SU-DHL-6 (cell line): ENCODE measurements around the gene LPAR5.
A peak's percentile ranks its signal among the peaks of the same experiment; 100 is the strongest.

Experiments used
- H2AFZ ChIP-seq: fragments of 200-600 bp; sonication (generic); 2 replicates; pipeline ENCODE4 v1.6.1; 2014; ENCODE audit warnings: low read depth, mild to moderate bottlenecking, moderate library complexity, mixed read lengths, antibody characterized with exemption, low read length; ENCODE audit not compliant: severe bottlenecking
- H3F3A ChIP-seq: fragments of 200-600 bp; shearing (Covaris generic); 2 replicates; pipeline ENCODE4 v1.6.0; 2016; ENCODE audit warnings: antibody characterized with exemption, mild to moderate bottlenecking; ENCODE audit not compliant: insufficient read depth
- H3K27ac ChIP-seq: fragments of 200-600 bp; sonication (generic); 2 replicates; pipeline ENCODE4 v1.5.1; 2016; ENCODE audit warnings: low read depth, mild to moderate bottlenecking, low read length, moderate library complexity, mixed read lengths
- H3K27me3 ChIP-seq: fragments of 200-600 bp; sonication (generic), shearing (Covaris generic); 2 replicates; pipeline ENCODE4 v1.6.0; 2014; ENCODE audit warnings: mild to moderate bottlenecking, low read length
- H3K36me3 ChIP-seq: fragments of 200-600 bp; sonication (generic); 2 replicates; pipeline ENCODE4 v1.6.1; 2014; ENCODE audit warnings: mild to moderate bottlenecking, low read length, mixed read lengths
- H3K4me2 ChIP-seq: fragments of 300-600, 200-600 bp; shearing (Covaris generic), sonication (generic); 2 replicates; pipeline ENCODE4 v1.6.0; 2014; ENCODE audit warnings: low read length, low read depth, mild to moderate bottlenecking; ENCODE audit not compliant: poor library complexity, severe bottlenecking
- H3K4me3 ChIP-seq: fragments of 200-600 bp; sonication (generic); 2 replicates; pipeline ENCODE4 v1.5.1; 2014; ENCODE audit warnings: antibody characterized with exemption, low read length, mild to moderate bottlenecking, mixed read lengths; ENCODE audit not compliant: insufficient read depth, poor library complexity, severe bottlenecking
- H3K79me2 ChIP-seq: fragments of 200-600 bp; sonication (generic); 2 replicates; pipeline ENCODE4 v1.6.1; 2014; ENCODE audit warnings: mild to moderate bottlenecking, low read length, moderate library complexity; ENCODE audit not compliant: insufficient read depth
- H3K9ac ChIP-seq: fragments of 200-600 bp; sonication (generic); 2 replicates; pipeline ENCODE4 v1.7.0; 2014; ENCODE audit warnings: mild to moderate bottlenecking, low read length
- H3K9me2 ChIP-seq: fragments of 200-600 bp; sonication (generic); replicated peaks from 2 replicates; pipeline ENCODE4 v1.6.1; 2014; ENCODE audit warnings: low read length; ENCODE audit not compliant: insufficient read depth
- H3K9me3 ChIP-seq: fragments of 200-600 bp; sonication (generic); 2 replicates; pipeline ENCODE4 v1.6.1; 2014; ENCODE audit warnings: low read length, mixed read lengths; ENCODE audit not compliant: insufficient read depth
- H4K20me1 ChIP-seq: fragments of 200-600 bp; sonication (generic); 2 replicates; pipeline ENCODE4 v1.6.1; 2014; ENCODE audit warnings: low read depth, mild to moderate bottlenecking, antibody characterized with exemption, low read length, moderate library complexity, mixed read lengths
- CTCF ChIP-seq: fragments of 200-600 bp; sonication (generic); IDR thresholded peaks from one replicate; pipeline ENCODE4 v1.5.1; 2017; ENCODE audit warnings: antibody characterized with exemption, mild to moderate bottlenecking, low read length, moderate library complexity; ENCODE audit not compliant: insufficient read depth, poor library complexity, severe bottlenecking
- EZH2phosphoT487 ChIP-seq: fragments of 200-600 bp; sonication (generic), shearing (Covaris generic); conservative IDR thresholded peaks from 2 replicates; pipeline ENCODE4 v1.6.1; 2018; ENCODE audit warnings: mild to moderate bottlenecking, antibody characterized with exemption, low read length, moderate library complexity, mixed read lengths

LPAR5 gene

GRCh38 chr12:6638305-6638704 is 2.5 kb upstream of the LPAR5 start:
- H3F3A ChIP-seq, result peaks cover under 1% of the 10 kb centered on the region; the same call in 1 of the 2 replicates
- no peak overlapping the region for H3K4me2 ChIP-seq
- no peaks in the 10 kb centered on the region for H3K9me2 ChIP-seq
- no peak overlapping the region for H3K9ac ChIP-seq
- no peaks in the 10 kb centered on the region for H3K27me3 ChIP-seq
- no peak overlapping the region for H3K27ac ChIP-seq
- no peaks in the 10 kb centered on the region for H3K36me3 ChIP-seq
- no peaks in the 10 kb centered on the region for H3K9me3 ChIP-seq
- no peaks in the 10 kb centered on the region for H4K20me1 ChIP-seq
- TF ChIP-seq CTCF (no peak), EZH2phosphoT487 (no peak)
- no peak overlapping the region for H2AFZ ChIP-seq
- no peaks in the 10 kb centered on the region; the same call in 1 of the 2 replicates for H3K79me2 ChIP-seq
- H3K4me3 ChIP-seq, result no peak overlapping the region

- Histone ChIP-seq H4K20me1 (no peaks in the 10 kb centered on the region), H3K27ac (peak overlapping the region; percentile 66), H3K9me2 (no peaks in the 10 kb centered on the region), H3F3A (peaks cover 5% of the 10 kb centered on the region; the same call in 1 of the 2 replicates), H2AFZ (no peak overlapping the region), H3K4me2 (peak overlapping the region; percentile 69), H3K4me3 (peak overlapping the region; percentile 48), H3K9ac (peak overlapping the region; percentile 57), H3K27me3 (no peaks in the 10 kb centered on the region), H3K36me3 (no peaks in the 10 kb centered on the region), H3K79me2 (peaks cover 9% of the 10 kb centered on the region; the same call in 1 of the 2 replicates), H3K9me3 (no peaks in the 10 kb centered on the region)
- TF ChIP-seq EZH2phosphoT487 (no peak), CTCF (no peak)
These were observed 344 bp downstream of the LPAR5 start for GRCh38 chr12:6635375-6635855.

- H3K4me3 ChIP-seq, result peak overlapping the region; percentile 53
- H3K9me2 ChIP-seq, result no peaks in the 10 kb centered on the region
- peak overlapping the region; percentile 79 for H3K4me2 ChIP-seq
- H2AFZ ChIP-seq, result no peak overlapping the region
- no peaks in the 10 kb centered on the region for H3K27me3 ChIP-seq
- no peaks in the 10 kb centered on the region for H3K9me3 ChIP-seq
- H3K27ac ChIP-seq, result peak overlapping the region; percentile 91
- H4K20me1 ChIP-seq, result no peaks in the 10 kb centered on the region
- TF ChIP-seq EZH2phosphoT487 (no peak), CTCF (no peak)
- peaks cover 11% of the 10 kb centered on the region for H3F3A ChIP-seq
- peak overlapping the region; percentile 72 for H3K9ac ChIP-seq
- H3K79me2 ChIP-seq, result peaks cover 9% of the 10 kb centered on the region; the same call in 1 of the 2 replicates
- H3K36me3 ChIP-seq, result no peaks in the 10 kb centered on the region
These were observed 3.5 kb downstream of the LPAR5 start for GRCh38 chr12:6632026-6632983.
